H9 (cell line): ENCODE measurements around the gene RAP1GDS1. TPM values are rescaled to one million over a fixed set of nuclear protein-coding genes. Genes with fewer than 3 reads are reported as not detected.

Experiments
- DNase-seq: peaks from one replicate; pipeline ENCODE4 v3.0.0-alpha.2; 2017
- H2AFZ ChIP-seq: one replicate; pipeline ENCODE4 v1.6.1; 2013; ENCODE audit warnings: mild to moderate bottlenecking, low read length, control low read depth, moderate library complexity
- H2AK5ac ChIP-seq: 2 replicates; pipeline ENCODE4 v1.6.1; 2013; ENCODE audit warnings: low read length, control low read depth, mixed read lengths; ENCODE audit not compliant: insufficient read length
- H2BK120ac ChIP-seq: one replicate; pipeline ENCODE4 v1.6.1; 2013; ENCODE audit warnings: low read depth, mild to moderate bottlenecking, low read length, control low read depth, inconsistent platforms; ENCODE audit not compliant: poor library complexity, severe bottlenecking
- H2BK12ac ChIP-seq: 2 replicates; pipeline ENCODE4 v1.6.1; 2013; ENCODE audit warnings: low read length, control low read depth, mixed read lengths, low read depth; ENCODE audit not compliant: insufficient read length
- H2BK15ac ChIP-seq: 2 replicates; pipeline ENCODE4 v1.6.1; 2013; ENCODE audit warnings: low read depth, low read length, control low read depth
- H2BK20ac ChIP-seq: one replicate; pipeline ENCODE4 v1.6.1; 2013; ENCODE audit warnings: low read depth, mild to moderate bottlenecking, low read length, control low read depth, inconsistent platforms; ENCODE audit not compliant: poor library complexity, severe bottlenecking
- H2BK5ac ChIP-seq: 2 replicates; pipeline ENCODE4 v1.6.1; 2013; ENCODE audit warnings: low read length, control low read depth, mixed read lengths; ENCODE audit not compliant: insufficient read length
- H3K14ac ChIP-seq: 2 replicates; pipeline ENCODE4 v1.6.1; 2013; ENCODE audit warnings: low read length, control low read depth; ENCODE audit not compliant: insufficient read depth
- H3K18ac ChIP-seq: 2 replicates; pipeline ENCODE4 v1.6.1; 2013; ENCODE audit warnings: low read depth, mild to moderate bottlenecking, mixed read lengths, low read length, control low read depth; ENCODE audit not compliant: insufficient read length
- H3K23ac ChIP-seq: 2 replicates; pipeline ENCODE4 v1.6.1; 2013; ENCODE audit warnings: low read length, control low read depth, mixed read lengths, low read depth; ENCODE audit not compliant: insufficient read length
- H3K23me2 ChIP-seq: 2 replicates; pipeline ENCODE4 v1.6.1; 2013; ENCODE audit warnings: low read depth, mild to moderate bottlenecking, mixed read lengths, low read length, control low read depth; ENCODE audit not compliant: insufficient read length, poor library complexity, severe bottlenecking
- H3K27ac ChIP-seq: 2 replicates; pipeline ENCODE4 v1.5.1; 2013; ENCODE audit warnings: low read length, control low read depth, mixed read lengths, low read depth; ENCODE audit not compliant: insufficient read length
- H3K27me3 ChIP-seq: 2 replicates; pipeline ENCODE4 v1.6.1; 2013; ENCODE audit warnings: low read length, control low read depth, inconsistent platforms; ENCODE audit not compliant: insufficient read depth
- H3K4ac ChIP-seq: 2 replicates; pipeline ENCODE4 v1.6.1; 2013; ENCODE audit warnings: low read depth, mild to moderate bottlenecking, control low read depth, inconsistent platforms, low read length, moderate library complexity
- H3K4me1 ChIP-seq: 2 replicates; pipeline ENCODE4 v1.6.1; 2013; ENCODE audit warnings: low read length, control low read depth, inconsistent platforms; ENCODE audit not compliant: insufficient read depth
- H3K4me2 ChIP-seq: 2 replicates; pipeline ENCODE4 v1.6.1; 2013; ENCODE audit warnings: low read length, control low read depth, mixed read lengths; ENCODE audit not compliant: insufficient read length, insufficient read depth
- H3K56ac ChIP-seq: 2 replicates; pipeline ENCODE4 v1.6.1; 2013; ENCODE audit warnings: low read depth, mild to moderate bottlenecking, mixed read lengths, low read length, control low read depth; ENCODE audit not compliant: insufficient read length
- H3K79me1 ChIP-seq: 2 replicates; pipeline ENCODE4 v1.6.1; 2013; ENCODE audit warnings: low read depth, mild to moderate bottlenecking, moderate library complexity, low read length, control low read depth, inconsistent platforms; ENCODE audit not compliant: insufficient read depth, poor library complexity, severe bottlenecking
- H3K79me2 ChIP-seq: 2 replicates; pipeline ENCODE4 v1.6.1; 2013; ENCODE audit warnings: low read length, control low read depth, inconsistent platforms; ENCODE audit not compliant: insufficient read depth
- H3K9ac ChIP-seq: 2 replicates; pipeline ENCODE4 v1.6.1; 2013; ENCODE audit warnings: low read length, control low read depth, mixed read lengths; ENCODE audit not compliant: insufficient read length; ENCODE audit errors: extremely low read depth
- H3K9me3 ChIP-seq: one replicate; pipeline ENCODE4 v1.6.1; 2013; ENCODE audit warnings: low read depth, low read length, inconsistent platforms; ENCODE audit not compliant: control insufficient read depth
- H3T11ph ChIP-seq: one replicate; pipeline ENCODE4 v1.6.1; 2013; ENCODE audit warnings: mild to moderate bottlenecking, low read length, control low read depth, inconsistent platforms
- H4K20me1 ChIP-seq: one replicate; pipeline ENCODE4 v1.6.1; 2013; ENCODE audit not compliant: control insufficient read depth, insufficient read length, insufficient read depth
- H4K5ac ChIP-seq: 2 replicates; pipeline ENCODE4 v1.6.1; 2013; ENCODE audit warnings: low read depth, mild to moderate bottlenecking, mixed read lengths, low read length, control low read depth; ENCODE audit not compliant: insufficient read length
- H4K8ac ChIP-seq: replicated peaks from 2 replicates; pipeline ENCODE4 v1.6.1; 2013; ENCODE audit warnings: low read length, control low read depth, mixed read lengths, low read depth; ENCODE audit not compliant: insufficient read length
- H4K91ac ChIP-seq: 2 replicates; pipeline ENCODE4 v1.6.1; 2013; ENCODE audit warnings: low read depth, mild to moderate bottlenecking, moderate library complexity, mixed read lengths, low read length, control low read depth; ENCODE audit not compliant: insufficient read length
- H3K27ac Mint-ChIP-seq, 3 experiments: 2 replicates in 2 of 3; 3 replicates in 1 of 3; pipeline ENCODE4 v1.8.0; 2020 to 2021; ENCODE audit warnings: mixed read lengths in 3 of 3, mild to moderate bottlenecking in 1 of 3, moderate library complexity in 1 of 3
- H3K27me3 Mint-ChIP-seq: 2 replicates; pipeline ENCODE4 v1.8.0; 2021; ENCODE audit warnings: low read depth, mild to moderate bottlenecking, moderate library complexity, mixed read lengths
- H3K36me3 Mint-ChIP-seq, 3 experiments: 2 replicates in 2 of 3; 3 replicates in 1 of 3; pipeline ENCODE4 v1.8.0; 2020 to 2021; ENCODE audit warnings: low read depth in 3 of 3, mixed read lengths in 3 of 3; ENCODE audit not compliant: insufficient read depth in 1 of 3
- H3K4me1 Mint-ChIP-seq, 2 experiments: 2 replicates each; pipeline ENCODE4 v1.8.0; 2020; ENCODE audit warnings: mixed read lengths in 2 of 2
- H3K4me3 Mint-ChIP-seq, 2 experiments: 2 replicates in 1 of 2; 3 replicates in 1 of 2; pipeline ENCODE4 v1.8.0; 2020 to 2021; ENCODE audit warnings: mild to moderate bottlenecking in 2 of 2, mixed read lengths in 2 of 2, moderate library complexity in 1 of 2
- H3K9me3 Mint-ChIP-seq, 2 experiments: 2 replicates in 1 of 2; 3 replicates in 1 of 2; pipeline ENCODE4 v1.8.0; 2020; ENCODE audit warnings: mild to moderate bottlenecking in 2 of 2, mixed read lengths in 2 of 2, moderate library complexity in 1 of 2
- CTCF ChIP-seq: fragments of 200-600 bp; sonication (generic); conservative IDR thresholded peaks from 3 replicates; pipeline ENCODE4 v1.8.0; 2021; ENCODE audit warnings: antibody characterized with exemption, mild to moderate bottlenecking
- WGBS: extraction: QIAGEN DNeasy Blood & Tissue Kit; methylation state at CpG from one replicate; pipeline ENCODE4 v1.1.7; 2013; ENCODE audit warnings: missing lambda C conversion rate, low lambda C conversion rate, mixed read lengths; ENCODE audit not compliant: insufficient read length; ENCODE audit errors: extremely low coverage; 5-methylcytosine and 5-hydroxymethylcytosine counted together
- total RNA-seq: library from RNA; stranded (reverse); gene quantifications from 2 replicates; pipeline ENCODE4 v1.2.1, GENCODE V29; 2021

Gene RAP1GDS1
- total RNA-seq, 1 experiment from 2014 or later = 25.2 TPM

GRCh38 chr4:98490251-98490650 lies 229.1 kb downstream of the RAP1GDS1 start:
- Histone ChIP-seq H2AFZ (no peak overlapping the region), H3K27me3 (no peaks in the 10 kb centered on the region), H3K23ac (no peak overlapping the region), H2BK12ac (no peak overlapping the region), H4K8ac (no peak overlapping the region), H3K14ac (no peak overlapping the region), H2BK120ac (no peak overlapping the region), H4K20me1 (no peaks in the 10 kb centered on the region), H3K4me2 (no peak overlapping the region), H2BK15ac (no peak overlapping the region), H3K4me1 (peaks cover 5% of the 10 kb centered on the region; the same call in 1 of the 2 replicates), H2AK5ac (no peak overlapping the region), H3K9ac (no peak overlapping the region), H2BK20ac (no peak overlapping the region), H3K27ac (no peak overlapping the region), H3T11ph (no peak overlapping the region), H3K9me3 (no peaks in the 10 kb centered on the region), H3K4ac (no peak overlapping the region), H3K56ac (no peak overlapping the region), H3K79me1 (no peaks in the 10 kb centered on the region), H3K79me2 (no peaks in the 10 kb centered on the region), H2BK5ac (no peak overlapping the region), H4K5ac (no peak overlapping the region), H3K23me2 (no peaks in the 10 kb centered on the region), H3K18ac (no peak overlapping the region), H4K91ac (no peak overlapping the region)
- Mint-ChIP-seq H3K9me3 (no peaks in the 10 kb centered on the region), H3K36me3 (peaks cover 0 to under 1% (median 0%) of the 10 kb centered on the region in 3 experiments; a peak in 2 of 7 replicates), H3K27me3 (no peaks in the 10 kb centered on the region), H3K4me1 (peaks cover 34% of the 10 kb centered on the region in 2 experiments), H3K4me3 (no peak overlapping the region), H3K27ac (no peak overlapping the region; a peak in 1 of 7 replicates)
- WGBS = no CpG with 5 or more reads among the region's 3 CpGs
- no peak for TF ChIP-seq CTCF
- DNase-seq = no peak
